Measurements from ENCODE around the gene TENM3.

TENM3 gene

DNA sequence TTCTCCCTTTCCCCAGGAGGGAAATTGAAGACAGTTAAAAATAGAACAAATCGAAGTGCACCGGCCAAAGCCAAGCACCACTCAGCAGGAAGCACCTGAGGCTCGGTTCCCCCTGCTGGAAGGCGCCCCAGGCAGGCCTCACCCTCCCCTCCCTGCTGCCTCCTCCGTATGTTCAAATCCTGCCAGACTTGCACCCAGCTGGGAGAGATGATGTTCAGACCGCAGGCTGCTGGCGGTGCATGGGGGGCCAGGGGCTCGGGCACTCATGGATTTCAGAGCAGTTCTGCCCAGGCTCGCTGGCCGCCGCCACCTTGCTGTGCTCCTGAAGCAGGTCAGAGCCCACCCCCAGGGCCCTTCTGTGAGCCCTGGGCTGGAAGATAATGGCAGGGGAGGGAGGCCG, 582.6 kb downstream of the TENM3 start:
- Mint-ChIP-seq H3K9me3 (no peaks in the 10 kb centered on the region), H3K27me3 (peaks cover 24% of the 10 kb centered on the region), H3K27ac (no peak overlapping the region), H3K36me3 (no peaks in the 10 kb centered on the region), H3K4me1 (peaks cover 8% of the 10 kb centered on the region), H3K4me3 (no peak overlapping the region)
- CTCF ChIA-PET: interaction anchor here (1.2 kb wide), 1 partner anchor 99 kb away, joined by 3 read pairs; no protein-coding TSS in a partner anchor
- DNase-seq: no peak

DNA sequence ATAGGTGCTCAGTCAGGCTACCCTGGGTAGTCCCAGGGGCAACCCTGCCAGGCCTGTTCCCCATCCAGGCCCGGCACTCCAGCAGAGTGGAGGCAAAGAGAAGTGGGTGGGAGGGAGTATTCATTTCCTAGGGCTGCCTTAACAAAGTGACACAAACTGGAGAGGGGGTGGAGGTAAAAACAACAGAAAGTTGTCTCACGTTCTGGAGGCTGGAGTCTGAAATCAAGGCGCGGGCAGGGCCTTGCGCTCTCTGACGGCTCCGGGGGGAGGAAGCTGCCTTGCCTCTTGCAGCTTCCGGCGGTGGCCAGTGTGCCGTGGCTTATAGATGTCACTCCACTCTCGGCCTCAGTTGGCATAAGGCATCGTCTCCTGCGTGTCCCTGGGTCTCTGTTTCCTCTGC, 583.2 kb downstream of the TENM3 start:
- Mint-ChIP-seq H3K4me1 (peaks cover 8% of the 10 kb centered on the region), H3K27ac (no peak overlapping the region), H3K36me3 (no peaks in the 10 kb centered on the region), H3K4me3 (no peak overlapping the region), H3K27me3 (peaks cover 24% of the 10 kb centered on the region), H3K9me3 (no peaks in the 10 kb centered on the region)
- DNase-seq: peak; percentile 44
- CTCF ChIA-PET: interaction anchor here (1.2 kb wide), 1 partner anchor 99 kb away, joined by 3 read pairs; no protein-coding TSS in a partner anchor

DNA sequence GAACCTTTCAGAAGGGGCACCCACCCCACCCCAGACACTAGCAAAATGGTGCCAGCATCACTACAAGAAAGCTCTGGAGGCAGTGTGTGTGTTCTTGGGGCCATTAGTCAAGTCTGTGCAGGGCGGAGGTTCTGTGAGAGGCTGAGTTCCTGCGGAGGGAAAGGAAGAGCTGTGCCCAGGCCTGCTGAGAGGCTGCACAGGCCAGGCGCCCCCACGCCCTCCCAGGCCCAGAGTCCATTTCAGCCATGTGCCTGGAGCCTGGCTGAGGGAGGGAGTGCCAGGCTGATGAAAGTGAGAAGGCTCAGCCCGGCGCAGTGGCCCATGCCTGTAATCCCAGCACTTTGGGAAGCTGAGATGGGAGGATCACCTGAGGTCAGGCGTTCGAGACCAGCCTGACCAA, 584.0 kb downstream of the TENM3 start:
- CTCF ChIA-PET: interaction anchor here (1.2 kb wide), 1 partner anchor 98 kb away, joined by 3 read pairs; no protein-coding TSS in a partner anchor
- H3K36me3 Mint-ChIP-seq: no peaks in the 10 kb centered on the region
- H3K27me3 Mint-ChIP-seq: peaks cover 24% of the 10 kb centered on the region
- H3K9me3 Mint-ChIP-seq: no peaks in the 10 kb centered on the region
- no peak for DNase-seq
- H3K27ac Mint-ChIP-seq: no peak overlapping the region
- H3K4me3 Mint-ChIP-seq: no peak overlapping the region
- peaks cover 8% of the 10 kb centered on the region for H3K4me1 Mint-ChIP-seq

DNA sequence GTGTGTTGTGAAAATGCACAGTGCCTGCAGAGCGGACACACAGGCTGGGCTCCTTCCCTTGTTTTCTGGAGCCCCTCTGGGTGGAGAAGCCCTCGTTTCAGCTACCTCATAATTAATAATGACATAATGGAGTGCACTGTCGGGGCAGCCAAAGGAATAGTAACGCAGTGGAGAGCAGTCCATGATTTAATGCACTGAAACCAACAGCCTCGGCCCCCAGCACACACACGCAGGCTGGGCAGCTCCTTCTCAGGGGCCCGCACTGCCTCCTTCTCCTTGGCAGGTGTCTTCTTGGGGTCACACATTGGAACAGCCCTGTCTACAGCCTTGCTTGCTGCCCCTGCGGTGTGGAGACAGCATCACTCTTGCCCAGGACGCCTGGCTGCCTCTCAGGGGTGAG, 584.8 kb downstream of the TENM3 start:
- Mint-ChIP-seq H3K4me1 (peaks cover 8% of the 10 kb centered on the region), H3K9me3 (no peaks in the 10 kb centered on the region), H3K27ac (no peak overlapping the region), H3K36me3 (no peaks in the 10 kb centered on the region), H3K27me3 (peaks cover 24% of the 10 kb centered on the region), H3K4me3 (no peak overlapping the region)
- DNase-seq: no peak
- CTCF ChIA-PET: no interaction called here

DNA sequence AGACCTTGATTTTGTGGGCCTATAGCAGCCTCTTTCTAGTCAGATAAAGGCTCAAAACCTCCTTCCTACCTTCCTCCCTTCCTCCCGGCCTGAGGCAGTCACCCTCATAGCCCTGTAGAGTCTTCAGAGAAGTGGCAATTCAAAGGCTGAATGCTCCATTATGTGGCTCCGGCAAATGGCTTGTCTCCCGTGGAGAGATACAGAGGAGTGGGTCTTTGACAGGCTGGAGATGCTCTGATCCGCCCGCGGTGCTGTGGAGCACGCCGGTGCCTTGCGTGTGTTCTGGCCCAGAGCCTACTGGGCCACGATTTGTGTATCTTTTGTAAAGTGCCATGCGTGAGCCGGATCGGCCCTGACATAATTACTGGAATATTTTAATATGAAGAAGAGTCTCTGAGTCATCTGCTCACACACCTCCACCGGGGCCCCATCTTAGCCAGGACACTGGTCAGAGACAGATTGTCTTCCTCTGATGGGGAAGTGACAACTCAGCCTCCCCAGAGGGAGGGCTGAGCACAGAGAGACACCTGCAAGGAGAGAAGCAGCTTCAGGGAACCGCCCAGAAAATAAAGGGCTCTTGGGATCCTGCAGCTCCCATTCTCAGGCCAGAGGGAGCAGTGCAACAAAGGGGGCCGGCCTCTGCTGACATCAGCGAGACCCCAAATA, 585.3 kb downstream of the TENM3 start:
- no peak for DNase-seq
- Mint-ChIP-seq H3K27ac (no peak overlapping the region), H3K36me3 (no peaks in the 10 kb centered on the region), H3K9me3 (no peaks in the 10 kb centered on the region), H3K4me1 (peaks cover 8% of the 10 kb centered on the region), H3K27me3 (peaks cover 24% of the 10 kb centered on the region), H3K4me3 (no peak overlapping the region)
- CTCF ChIA-PET: no interaction called here

DNA sequence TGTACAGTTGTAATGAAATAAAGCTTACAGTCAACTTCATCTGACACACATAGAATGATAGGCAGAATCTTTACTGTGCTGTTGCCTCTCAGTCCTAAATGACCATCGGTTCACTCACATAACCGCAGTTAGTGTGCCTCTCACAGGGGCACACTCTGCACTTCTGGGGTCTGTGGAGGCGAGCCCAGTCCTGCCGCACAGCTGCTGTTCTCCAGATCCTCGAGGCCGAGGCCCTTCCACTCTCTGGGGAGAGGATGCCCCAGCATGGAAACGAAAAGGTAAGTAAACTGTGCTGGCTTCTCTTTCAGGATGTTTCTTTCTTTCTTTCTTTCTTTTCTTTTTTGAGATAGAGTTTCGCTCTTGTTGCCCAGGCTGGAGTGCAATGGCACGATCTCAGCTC, 586.0 kb downstream of the TENM3 start:
- Mint-ChIP-seq H3K27ac (no peak overlapping the region), H3K9me3 (no peaks in the 10 kb centered on the region), H3K4me3 (no peak overlapping the region), H3K36me3 (no peaks in the 10 kb centered on the region), H3K4me1 (peaks cover 8% of the 10 kb centered on the region), H3K27me3 (peaks cover 24% of the 10 kb centered on the region)
- no peak for DNase-seq
- CTCF ChIA-PET: no interaction called here

DNA sequence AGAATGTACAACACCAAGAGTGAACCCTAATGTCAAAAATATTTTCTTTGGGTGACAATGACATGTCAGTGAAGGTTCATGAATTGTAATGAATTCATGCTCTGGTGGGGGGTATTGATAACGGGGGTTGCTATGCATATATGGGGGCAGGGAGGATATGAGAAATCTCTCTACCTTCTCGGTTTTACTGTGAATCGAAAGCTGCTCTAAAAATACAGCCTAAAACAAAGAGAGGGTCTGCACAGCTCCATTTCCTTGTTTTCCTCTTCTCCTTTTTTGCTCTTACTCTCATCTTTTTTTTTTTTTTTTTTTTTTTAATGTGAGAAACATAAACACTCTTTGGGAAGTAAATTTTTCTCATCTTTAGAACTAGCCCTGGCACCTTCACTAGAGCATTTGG, 588.2 kb downstream of the TENM3 start:
- Mint-ChIP-seq H3K9me3 (no peaks in the 10 kb centered on the region), H3K36me3 (no peaks in the 10 kb centered on the region), H3K4me3 (no peak overlapping the region), H3K27ac (no peak overlapping the region), H3K4me1 (peaks cover 6% of the 10 kb centered on the region), H3K27me3 (peaks cover 27% of the 10 kb centered on the region)
- no peak for DNase-seq
- CTCF ChIA-PET: no interaction called here

DNA sequence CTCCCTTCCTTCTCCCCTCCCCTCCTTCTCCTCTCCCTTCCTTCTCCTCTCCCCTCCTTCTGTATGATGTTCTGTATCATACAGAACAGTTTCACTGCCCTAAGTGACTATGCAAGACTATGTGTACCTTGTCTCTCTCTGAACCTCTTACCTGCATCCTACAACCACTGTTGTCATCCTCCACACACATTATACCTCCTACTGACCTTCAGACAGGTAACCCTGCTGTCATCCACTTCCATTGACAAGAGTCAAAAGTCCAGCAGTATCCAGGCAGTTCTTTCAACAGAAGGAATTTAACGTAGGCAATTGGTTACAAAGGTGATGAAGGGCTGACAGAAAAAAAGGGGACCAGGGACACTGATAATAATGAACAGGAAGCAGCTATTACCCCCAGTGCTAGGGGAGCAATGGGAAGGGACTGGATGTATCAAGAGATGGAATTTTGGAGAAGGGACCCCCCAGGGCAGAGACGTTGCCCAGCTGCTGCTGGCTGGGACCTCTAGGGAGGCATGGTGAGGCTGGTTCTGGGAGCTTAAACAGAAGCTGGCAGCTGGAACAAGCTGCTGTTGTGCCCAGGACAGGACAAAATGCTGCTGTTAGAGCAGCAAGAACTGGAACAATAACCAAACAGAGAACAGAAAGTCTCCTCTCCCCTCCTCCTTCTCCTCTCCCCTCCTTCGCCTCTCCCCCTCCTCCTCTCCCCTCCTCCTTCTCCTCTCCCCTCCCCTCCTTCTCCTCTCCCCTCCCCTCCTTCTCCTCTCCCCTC, 589.3 kb downstream of the TENM3 start:
- CTCF ChIA-PET: no interaction called here
- no peaks in the 10 kb centered on the region for H3K9me3 Mint-ChIP-seq
- DNase-seq: no peak
- peaks cover 30% of the 10 kb centered on the region for H3K27me3 Mint-ChIP-seq
- H3K4me1 Mint-ChIP-seq: no peaks in the 10 kb centered on the region
- H3K4me3 Mint-ChIP-seq: no peak overlapping the region
- H3K27ac Mint-ChIP-seq: no peak overlapping the region
- H3K36me3 Mint-ChIP-seq: no peaks in the 10 kb centered on the region

DNA sequence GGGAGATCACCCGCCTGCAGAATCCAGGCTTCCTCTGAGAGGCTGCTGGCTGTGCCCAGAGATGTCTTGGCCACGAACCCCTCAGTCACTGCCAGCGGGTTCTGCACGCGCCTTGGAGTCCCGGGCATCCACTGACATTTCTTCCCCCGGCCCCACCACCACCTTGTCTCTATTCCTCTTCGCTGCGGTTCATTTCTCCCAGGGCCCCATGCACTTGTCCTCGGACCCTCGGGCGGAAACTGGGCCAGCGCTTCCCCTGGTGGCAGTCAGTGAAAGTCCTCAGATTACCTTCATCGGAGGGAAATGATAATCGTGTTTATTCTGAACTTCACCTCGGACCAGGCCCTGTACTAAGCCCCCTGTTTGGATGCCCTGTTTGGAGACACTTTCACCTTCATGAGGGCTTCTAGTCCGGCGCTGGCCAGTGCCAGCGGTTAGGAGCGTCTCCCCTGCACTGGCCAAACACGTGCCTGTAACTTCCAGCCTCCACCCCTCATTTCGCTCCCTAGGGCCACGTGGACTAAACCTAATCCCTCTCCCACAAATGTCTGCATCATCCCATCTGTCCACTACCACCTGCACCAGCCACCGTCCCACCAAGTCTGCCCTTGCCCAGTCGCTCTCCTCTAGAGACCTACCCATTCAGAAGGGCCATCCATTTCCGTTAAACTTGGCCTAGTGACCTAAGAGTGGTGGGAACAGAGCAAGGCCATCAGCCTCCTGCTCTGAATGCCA, 592.0 kb downstream of the TENM3 start:
- H3K27me3 Mint-ChIP-seq: peaks cover 16% of the 10 kb centered on the region
- DNase-seq: no peak
- no peak overlapping the region for H3K4me3 Mint-ChIP-seq
- H3K36me3 Mint-ChIP-seq: no peaks in the 10 kb centered on the region
- no peaks in the 10 kb centered on the region for H3K9me3 Mint-ChIP-seq
- no peaks in the 10 kb centered on the region for H3K4me1 Mint-ChIP-seq
- CTCF ChIA-PET: no interaction called here
- H3K27ac Mint-ChIP-seq: no peak overlapping the region

DNA sequence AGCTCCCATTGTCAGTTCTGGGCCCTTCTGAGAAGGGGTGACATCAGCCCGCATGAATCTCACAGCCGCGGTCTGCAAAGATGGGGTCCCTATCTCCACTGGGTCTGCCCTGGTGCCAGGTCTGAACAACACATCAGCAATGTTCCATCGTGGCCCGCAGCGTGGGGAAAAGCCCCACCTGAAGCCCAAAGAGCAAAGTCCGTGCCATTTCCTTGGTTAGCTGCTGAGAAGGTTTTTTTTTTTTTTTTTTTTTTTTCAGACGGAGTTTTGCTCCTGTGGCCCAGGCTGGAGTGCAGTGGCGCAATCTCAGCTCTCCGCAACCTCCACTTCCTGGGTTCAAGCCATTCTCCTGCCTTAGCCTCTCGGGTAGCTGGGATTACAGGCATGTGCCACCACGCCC, 594.6 kb downstream of the TENM3 start:
- H3K4me1 Mint-ChIP-seq: no peaks in the 10 kb centered on the region
- H3K27ac Mint-ChIP-seq: no peak overlapping the region
- no peaks in the 10 kb centered on the region for H3K9me3 Mint-ChIP-seq
- CTCF ChIA-PET: no interaction called here
- H3K27me3 Mint-ChIP-seq: peaks cover 15% of the 10 kb centered on the region
- H3K36me3 Mint-ChIP-seq: no peaks in the 10 kb centered on the region
- no peak for DNase-seq
- H3K4me3 Mint-ChIP-seq: no peak overlapping the region

DNA sequence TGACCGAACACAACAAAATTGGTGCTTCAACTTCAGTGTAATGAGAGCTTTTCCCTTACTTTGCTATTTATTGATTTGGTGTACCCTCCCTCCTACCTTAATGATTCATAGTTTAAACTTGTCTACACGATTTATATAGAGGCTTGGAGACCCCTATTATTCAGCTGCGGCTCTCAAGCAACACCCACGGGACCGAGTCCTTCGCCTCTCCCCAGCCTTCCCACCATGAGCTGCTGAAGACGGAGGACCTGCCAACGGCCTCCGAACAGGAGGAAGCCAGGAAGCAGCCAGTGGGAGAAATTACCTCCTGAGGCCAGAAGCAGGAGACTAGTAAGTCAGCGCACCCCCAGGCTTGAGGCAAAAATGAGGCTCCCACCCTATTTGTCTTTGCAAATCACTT, 595.3 kb downstream of the TENM3 start:
- Mint-ChIP-seq H3K36me3 (no peaks in the 10 kb centered on the region), H3K4me1 (no peaks in the 10 kb centered on the region), H3K27ac (no peak overlapping the region), H3K9me3 (no peaks in the 10 kb centered on the region), H3K27me3 (peaks cover 15% of the 10 kb centered on the region), H3K4me3 (no peak overlapping the region)
- no peak for DNase-seq
- CTCF ChIA-PET: no interaction called here

DNA sequence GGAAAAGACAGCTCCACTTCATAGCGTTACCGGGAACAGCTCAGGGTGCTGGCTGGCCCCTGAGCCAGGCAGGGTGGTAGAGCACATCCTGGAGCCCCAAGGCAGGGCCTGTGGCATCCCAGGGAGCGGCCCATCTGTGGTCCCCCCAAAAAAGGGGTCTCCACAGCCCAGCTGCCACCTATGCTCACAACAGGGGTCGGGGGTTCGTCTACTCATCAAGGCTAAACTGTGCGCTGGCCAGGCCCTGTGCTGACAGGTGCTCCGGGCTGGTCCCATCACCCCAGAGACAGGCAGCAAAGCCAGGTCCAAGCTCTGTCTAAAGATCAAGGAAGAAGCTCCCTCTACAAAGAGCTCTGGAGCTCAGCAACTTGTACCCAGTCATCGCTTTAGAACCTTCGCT, 596.1 kb downstream of the TENM3 start:
- Mint-ChIP-seq H3K9me3 (no peaks in the 10 kb centered on the region), H3K27ac (no peak overlapping the region), H3K4me3 (no peak overlapping the region), H3K27me3 (peaks cover 15% of the 10 kb centered on the region), H3K36me3 (no peaks in the 10 kb centered on the region), H3K4me1 (no peaks in the 10 kb centered on the region)
- DNase-seq: no peak
- CTCF ChIA-PET: no interaction called here

DNA sequence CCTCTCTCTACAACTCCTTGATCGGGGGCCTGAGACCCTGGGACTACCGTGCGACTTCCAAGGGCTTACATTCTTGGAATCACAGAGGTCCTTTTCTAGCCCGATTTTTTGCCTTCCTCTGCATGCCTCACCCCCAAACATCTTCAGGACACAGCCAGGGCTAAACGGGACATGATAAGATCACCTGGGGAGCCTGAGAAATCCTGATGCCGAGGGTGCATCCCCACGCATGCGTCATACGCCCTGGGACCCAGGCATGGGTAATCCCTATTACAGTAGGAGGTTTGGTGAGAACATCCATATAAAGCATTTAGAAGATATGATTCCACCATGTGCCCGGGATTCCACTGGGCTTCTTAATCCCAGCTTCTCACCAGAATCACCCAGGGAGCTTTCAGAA, 596.9 kb downstream of the TENM3 start:
- Mint-ChIP-seq H3K27ac (no peak overlapping the region), H3K4me1 (no peaks in the 10 kb centered on the region), H3K27me3 (peaks cover 19% of the 10 kb centered on the region), H3K36me3 (no peaks in the 10 kb centered on the region), H3K4me3 (no peak overlapping the region), H3K9me3 (no peaks in the 10 kb centered on the region)
- DNase-seq: no peak
- CTCF ChIA-PET: no interaction called here

DNA sequence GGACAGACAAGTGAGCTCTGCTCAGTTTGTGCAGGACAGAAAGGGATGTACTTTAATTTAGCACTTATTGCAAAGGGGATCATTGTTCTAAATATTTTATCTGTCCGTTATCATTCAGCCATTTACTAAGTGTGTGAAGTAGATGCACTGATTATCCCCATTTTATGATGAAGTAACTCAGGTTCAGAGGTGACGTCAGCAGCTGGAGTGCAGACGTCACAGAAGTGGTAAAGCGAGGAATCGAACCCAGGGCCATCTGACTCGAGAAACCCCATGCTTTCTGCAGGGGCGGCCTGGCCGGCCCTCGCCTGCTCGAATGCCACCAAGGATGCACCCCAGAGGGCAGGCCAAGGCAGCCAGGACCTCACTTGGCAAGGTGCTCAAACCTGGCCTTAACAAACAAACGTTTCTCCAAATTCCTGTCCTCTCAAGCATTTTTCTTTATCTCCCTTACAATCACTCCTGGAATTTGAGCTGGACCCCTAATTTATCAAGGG, 599.0 kb downstream of the TENM3 start:
- H3K9me3 Mint-ChIP-seq: no peaks in the 10 kb centered on the region
- CTCF ChIA-PET: no interaction called here
- no peak overlapping the region for H3K27ac Mint-ChIP-seq
- no peak for DNase-seq
- no peaks in the 10 kb centered on the region for H3K4me1 Mint-ChIP-seq
- no peaks in the 10 kb centered on the region for H3K36me3 Mint-ChIP-seq
- H3K27me3 Mint-ChIP-seq: peaks cover 12% of the 10 kb centered on the region
- no peak overlapping the region for H3K4me3 Mint-ChIP-seq
